Measurements from ENCODE around the gene SYT10. TPM values are rescaled to one million over a fixed set of nuclear protein-coding genes. Genes with fewer than 3 reads are reported as not detected.
A peak's percentile ranks its signal among the peaks of the same experiment; 100 is the strongest.

The SYT10 gene
- total RNA-seq, 1 experiment from 2014 or later, result not detected

DNA sequence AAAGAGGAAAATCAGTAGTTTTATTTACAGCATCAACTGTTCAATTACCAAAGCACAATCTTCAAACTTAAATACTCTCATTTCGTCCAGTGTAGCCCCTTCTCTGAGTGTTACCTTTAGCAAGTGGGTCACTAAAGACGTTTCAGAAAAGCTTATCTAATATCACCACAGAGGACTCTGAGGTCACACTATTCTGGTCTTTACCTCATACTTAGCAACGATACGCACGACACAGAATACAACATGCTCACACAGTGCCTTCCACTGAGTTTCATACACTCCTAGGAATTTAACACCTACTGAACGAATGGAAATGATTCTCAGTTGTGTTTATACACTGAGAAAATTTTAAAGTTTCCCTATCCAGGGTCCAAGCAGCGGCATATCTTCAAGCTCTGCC lies 2.0 kb downstream of the SYT10 start:
- BruUV-seq (replicated peaks), result no TSS peak
- H3K4me1 ChIP-seq (ENCODE audit: insufficient read depth, low read length), result no peaks in the 10 kb centered on the region
- no peaks in the 10 kb centered on the region for H3K36me3 ChIP-seq (ENCODE audit: low read depth, low read length)
- DNase-seq (no peak), ATAC-seq (no peak)
- H3K4me3 ChIP-seq (ENCODE audit: low read length), result no peak overlapping the region
- no peak overlapping the region for H3K9ac ChIP-seq (ENCODE audit: low read length)
- H3K27me3 ChIP-seq (ENCODE audit: low read length), result no peaks in the 10 kb centered on the region
- CTCF ChIA-PET, result no interaction called here
- H4K20me1 ChIP-seq (ENCODE audit: low read length), result no peaks in the 10 kb centered on the region
- no peak overlapping the region for H3K4me2 ChIP-seq (ENCODE audit: low read length)
- no peaks in the 10 kb centered on the region for H3K79me2 ChIP-seq (ENCODE audit: low read length)
- no peak overlapping the region for H2AFZ ChIP-seq (ENCODE audit: low read length)
- intact Hi-C loops (cut with micrococcal nuclease), result no loop called here
- no peaks in the 10 kb centered on the region for H3K9me2 ChIP-seq (replicated peaks; ENCODE audit: low read length)
- no peak for TF ChIP-seq EZH2phosphoT487 (IDR thresholded peaks at IDR 0.05; ENCODE audit: borderline replicate concordance, low read length)
- TF ChIP-seq, protein P1, sequence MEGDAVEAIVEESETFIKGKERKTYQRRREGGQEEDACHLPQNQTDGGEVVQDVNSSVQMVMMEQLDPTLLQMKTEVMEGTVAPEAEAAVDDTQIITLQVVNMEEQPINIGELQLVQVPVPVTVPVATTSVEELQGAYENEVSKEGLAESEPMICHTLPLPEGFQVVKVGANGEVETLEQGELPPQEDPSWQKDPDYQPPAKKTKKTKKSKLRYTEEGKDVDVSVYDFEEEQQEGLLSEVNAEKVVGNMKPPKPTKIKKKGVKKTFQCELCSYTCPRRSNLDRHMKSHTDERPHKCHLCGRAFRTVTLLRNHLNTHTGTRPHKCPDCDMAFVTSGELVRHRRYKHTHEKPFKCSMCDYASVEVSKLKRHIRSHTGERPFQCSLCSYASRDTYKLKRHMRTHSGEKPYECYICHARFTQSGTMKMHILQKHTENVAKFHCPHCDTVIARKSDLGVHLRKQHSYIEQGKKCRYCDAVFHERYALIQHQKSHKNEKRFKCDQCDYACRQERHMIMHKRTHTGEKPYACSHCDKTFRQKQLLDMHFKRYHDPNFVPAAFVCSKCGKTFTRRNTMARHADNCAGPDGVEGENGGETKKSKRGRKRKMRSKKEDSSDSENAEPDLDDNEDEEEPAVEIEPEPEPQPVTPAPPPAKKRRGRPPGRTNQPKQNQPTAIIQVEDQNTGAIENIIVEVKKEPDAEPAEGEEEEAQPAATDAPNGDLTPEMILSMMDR (conservative IDR thresholded peaks at IDR 0.05; ENCODE audit: low read depth, low read length), result no peak
- TF ChIP-seq EZH2 (IDR thresholded peaks at IDR 0.05; ENCODE audit: low read length, unreplicated experiment), result no peak
- H3F3A ChIP-seq (ENCODE audit: low read length, unreplicated experiment), result no peaks in the 10 kb centered on the region
- no peak overlapping the region for H3K27ac ChIP-seq (ENCODE audit: low read length)
- POLR2A ChIA-PET (ENCODE audit: unreplicated experiment), result no interaction called here
- no peaks in the 10 kb centered on the region for H3K9me3 ChIP-seq (ENCODE audit: low read length)

DNA sequence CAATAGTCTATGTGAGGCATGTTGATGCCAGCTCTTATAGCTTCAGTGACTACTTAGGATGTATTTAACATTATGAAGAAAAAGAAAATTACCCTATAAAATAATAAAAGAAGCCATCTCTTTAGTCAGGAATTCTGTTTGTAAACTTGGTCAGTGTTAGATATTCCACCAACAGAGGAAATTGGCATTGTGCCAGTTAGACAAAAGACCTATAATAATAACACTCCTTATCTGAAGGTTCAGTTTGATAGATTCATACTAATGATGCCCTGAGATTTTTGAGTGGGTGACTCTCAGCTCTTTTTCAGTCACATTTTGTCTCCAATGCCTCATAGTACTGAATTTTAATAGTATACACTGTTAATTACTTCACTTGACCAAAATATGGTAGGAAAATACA lies 6.6 kb downstream of the SYT10 start:
- H3K9me3 ChIP-seq (ENCODE audit: low read length), result no peaks in the 10 kb centered on the region
- H3K4me2 ChIP-seq (ENCODE audit: low read length), result no peak overlapping the region
- H3F3A ChIP-seq (ENCODE audit: low read length, unreplicated experiment), result no peaks in the 10 kb centered on the region
- no peak for DNase-seq
- ChIA-PET POLR2A (ENCODE audit: unreplicated experiment) (no interaction called here), CTCF (no interaction called here)
- BruUV-seq (replicated peaks), result no TSS peak
- H3K9me2 ChIP-seq (replicated peaks; ENCODE audit: low read length), result no peaks in the 10 kb centered on the region
- H3K27me3 ChIP-seq (ENCODE audit: low read length), result no peaks in the 10 kb centered on the region
- TF ChIP-seq, protein P1 (conservative IDR thresholded peaks at IDR 0.05; ENCODE audit: low read depth, low read length), result no peak
- no peak for TF ChIP-seq EZH2 (IDR thresholded peaks at IDR 0.05; ENCODE audit: low read length, unreplicated experiment)
- no peak for TF ChIP-seq EZH2phosphoT487 (IDR thresholded peaks at IDR 0.05; ENCODE audit: borderline replicate concordance, low read length)
- no peak overlapping the region for H3K9ac ChIP-seq (ENCODE audit: low read length)
- H3K27ac ChIP-seq (ENCODE audit: low read length), result no peak overlapping the region
- H2AFZ ChIP-seq (ENCODE audit: low read length), result no peak overlapping the region
- peaks cover 5% of the 10 kb centered on the region; the same call in 1 of the 2 replicates for H3K4me1 ChIP-seq (ENCODE audit: insufficient read depth, low read length)
- H4K20me1 ChIP-seq (ENCODE audit: low read length), result no peaks in the 10 kb centered on the region
- H3K36me3 ChIP-seq (ENCODE audit: low read depth, low read length), result no peaks in the 10 kb centered on the region
- H3K4me3 ChIP-seq (ENCODE audit: low read length), result no peak overlapping the region
- no peaks in the 10 kb centered on the region for H3K79me2 ChIP-seq (ENCODE audit: low read length)
- ATAC-seq, result no peak
- intact Hi-C loops (cut with micrococcal nuclease), result no loop called here

DNA sequence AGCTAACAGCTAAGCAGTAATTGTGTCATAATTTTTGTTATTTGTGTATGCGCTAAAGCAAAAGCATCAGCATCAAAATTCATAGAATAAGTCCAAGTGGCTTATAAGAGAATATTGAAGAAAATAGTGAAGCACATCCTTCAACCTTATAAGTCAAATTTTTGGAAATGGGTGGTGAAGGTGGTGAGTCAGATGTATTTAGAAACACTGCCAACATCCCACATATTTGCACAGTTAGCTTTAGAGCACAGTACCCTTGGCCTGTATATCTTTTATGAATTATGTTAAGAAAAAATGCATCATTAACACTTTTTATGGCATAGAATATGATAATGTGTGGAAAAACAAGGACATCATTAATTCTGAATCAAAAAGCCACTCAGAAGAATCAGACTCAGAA lies 8.0 kb downstream of the SYT10 start:
- POLR2A ChIA-PET (ENCODE audit: unreplicated experiment), result no interaction called here
- TF ChIP-seq EZH2phosphoT487 (IDR thresholded peaks at IDR 0.05; ENCODE audit: borderline replicate concordance, low read length) (no peak), EZH2 (IDR thresholded peaks at IDR 0.05; ENCODE audit: low read length, unreplicated experiment) (no peak)
- TF ChIP-seq, protein P1 (conservative IDR thresholded peaks at IDR 0.05; ENCODE audit: low read depth, low read length), result no peak
- intact Hi-C loops (cut with micrococcal nuclease), result no loop called here

More for the DNA sequence above, 8.0 kb downstream of the SYT10 start:
- H3K9me2 ChIP-seq (replicated peaks; ENCODE audit: low read length), result no peaks in the 10 kb centered on the region
- H3K9ac ChIP-seq (ENCODE audit: low read length), result no peak overlapping the region
- DNase-seq (peak; percentile 61), ATAC-seq (peak; percentile 64)
- no peaks in the 10 kb centered on the region for H4K20me1 ChIP-seq (ENCODE audit: low read length)
- H3K4me2 ChIP-seq (ENCODE audit: low read length), result no peak overlapping the region
- no peaks in the 10 kb centered on the region for H3K79me2 ChIP-seq (ENCODE audit: low read length)
- CTCF ChIA-PET, result no interaction called here
- H3K4me1 ChIP-seq (ENCODE audit: insufficient read depth, low read length), result peaks cover 9% of the 10 kb centered on the region; the same call in 1 of the 2 replicates
- no peaks in the 10 kb centered on the region for H3K36me3 ChIP-seq (ENCODE audit: low read depth, low read length)
- no peaks in the 10 kb centered on the region for H3F3A ChIP-seq (ENCODE audit: low read length, unreplicated experiment)
- BruUV-seq (replicated peaks), result no TSS peak
- H3K4me3 ChIP-seq (ENCODE audit: low read length), result no peak overlapping the region
- no peaks in the 10 kb centered on the region for H3K9me3 ChIP-seq (ENCODE audit: low read length)
- no peaks in the 10 kb centered on the region for H3K27me3 ChIP-seq (ENCODE audit: low read length)
- H2AFZ ChIP-seq (ENCODE audit: low read length), result no peak overlapping the region
- H3K27ac ChIP-seq (ENCODE audit: low read length), result no peak overlapping the region
